ENCODE data around the gene DENND5A.
A peak's percentile ranks its signal among the peaks of the same experiment; 100 is the strongest.
"Not testable (repeated sequence)": the region's sequence is repeated elsewhere in the genome, so short reads cannot be mapped to it uniquely, and the experiment has no call there.

DENND5A gene

DNA sequence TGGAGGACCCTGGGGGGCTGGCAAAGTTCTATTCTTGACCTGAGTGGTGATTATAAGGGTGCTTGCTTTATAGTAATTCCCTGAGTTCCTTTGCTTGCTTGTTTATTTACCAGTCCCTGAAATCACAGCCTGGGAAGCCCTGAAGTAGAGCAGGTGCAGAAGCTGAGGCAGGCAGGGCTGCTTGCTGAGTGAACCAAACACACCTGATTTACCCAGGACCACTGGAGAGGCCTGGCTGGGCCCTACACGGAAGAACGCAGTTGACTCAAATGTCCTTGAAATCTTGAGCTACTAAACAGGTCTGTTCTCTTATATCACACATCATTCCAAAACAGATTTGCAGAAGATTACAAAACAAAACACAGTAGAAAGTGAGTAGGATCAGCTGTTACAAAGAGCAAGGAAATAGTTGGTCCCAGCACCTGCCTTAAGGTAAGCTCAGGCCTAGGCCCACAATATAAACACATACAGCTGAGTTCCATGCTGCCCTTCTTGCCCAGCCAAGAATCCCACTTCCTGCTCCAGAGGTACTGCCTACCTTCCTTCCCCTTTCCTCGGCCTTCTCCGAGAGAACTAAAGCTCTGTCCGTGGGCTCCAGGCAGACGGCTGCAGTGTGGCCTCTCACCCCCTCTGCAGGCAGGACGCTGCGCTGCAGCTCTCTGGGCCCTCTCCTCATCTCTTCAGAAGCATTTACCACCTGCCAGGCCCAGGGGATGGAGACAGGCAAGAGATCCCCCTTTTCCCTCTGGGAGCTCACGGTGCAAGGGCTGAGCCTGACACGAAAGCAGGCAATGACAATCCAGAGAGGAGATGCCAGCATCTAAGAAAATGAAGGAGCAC lies 127.6 kb downstream of the DENND5A start:
- DNase-seq: peak; percentile 58 to 65

DNA sequence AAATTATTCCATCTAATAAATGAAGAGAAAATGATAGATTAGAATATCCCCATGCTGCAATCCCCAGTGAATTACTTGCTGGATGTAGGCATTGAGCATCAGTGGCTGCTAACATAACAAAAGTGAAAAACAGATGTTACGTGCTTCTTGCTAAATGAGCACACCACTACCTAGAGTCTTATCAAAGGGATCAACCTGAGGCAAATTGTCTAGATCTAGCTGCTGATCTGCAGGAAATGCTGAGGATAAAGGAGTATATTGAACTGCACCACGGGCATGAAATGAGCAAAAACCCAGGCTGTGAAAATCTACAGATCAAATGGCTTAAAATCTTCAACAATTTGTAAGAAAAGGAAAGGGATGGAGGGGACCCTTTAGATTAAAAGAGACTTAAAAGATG lies 128.4 kb downstream of the DENND5A start:
- DNase-seq: no peak

DNA sequence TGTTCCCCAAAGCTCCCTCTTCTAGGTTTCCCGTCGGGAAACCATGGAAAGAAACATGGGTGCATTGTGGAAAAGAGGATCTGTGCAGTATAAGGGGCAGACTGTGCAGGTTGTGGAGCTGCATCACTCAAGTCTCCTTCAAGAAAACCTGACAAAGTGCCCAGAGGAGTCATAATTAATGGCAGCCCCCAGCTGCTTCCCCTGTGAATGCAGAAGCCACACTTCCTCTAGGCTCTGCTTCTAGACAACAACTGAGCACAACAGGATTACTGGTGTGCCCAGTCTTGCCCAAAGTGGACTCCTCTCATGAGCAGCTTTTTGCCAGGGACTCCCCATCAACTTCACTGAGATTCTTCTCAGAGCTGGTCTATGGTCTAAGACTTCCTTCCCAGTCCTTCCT lies 131.2 kb downstream of the DENND5A start:
- no peak for DNase-seq

DNA sequence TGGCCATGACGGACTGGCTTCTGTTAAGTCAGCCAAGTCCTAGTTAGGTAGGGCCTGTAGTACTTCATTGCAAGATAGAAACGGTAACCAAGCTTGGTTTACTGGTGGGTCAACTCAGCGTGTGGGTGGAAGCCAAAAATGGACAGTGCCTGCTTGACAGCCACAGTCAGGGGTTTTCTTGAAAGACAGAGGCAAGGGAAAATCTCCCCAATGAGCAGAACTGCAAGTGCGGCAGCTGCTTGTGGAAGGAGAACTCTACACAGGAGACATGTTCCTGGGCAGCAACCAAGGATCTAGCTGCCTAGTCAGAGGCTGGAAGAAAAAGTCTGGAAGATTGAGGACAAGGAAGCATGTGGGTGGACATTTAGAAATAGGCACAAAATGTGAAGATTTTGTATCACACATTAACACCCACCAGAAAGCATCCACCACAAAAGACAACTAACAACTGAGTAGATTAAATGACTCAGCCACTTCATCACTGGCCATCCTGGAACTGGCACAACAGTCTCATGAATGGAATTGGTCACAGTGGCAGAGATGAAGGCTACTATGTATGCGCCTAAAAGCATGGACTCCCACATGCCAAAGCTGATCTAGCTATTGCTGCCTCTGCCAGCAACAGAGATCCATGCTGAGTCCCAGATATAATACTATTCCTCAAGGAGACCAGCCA lies 132.8 kb downstream of the DENND5A start:
- no peak for DNase-seq

DNA sequence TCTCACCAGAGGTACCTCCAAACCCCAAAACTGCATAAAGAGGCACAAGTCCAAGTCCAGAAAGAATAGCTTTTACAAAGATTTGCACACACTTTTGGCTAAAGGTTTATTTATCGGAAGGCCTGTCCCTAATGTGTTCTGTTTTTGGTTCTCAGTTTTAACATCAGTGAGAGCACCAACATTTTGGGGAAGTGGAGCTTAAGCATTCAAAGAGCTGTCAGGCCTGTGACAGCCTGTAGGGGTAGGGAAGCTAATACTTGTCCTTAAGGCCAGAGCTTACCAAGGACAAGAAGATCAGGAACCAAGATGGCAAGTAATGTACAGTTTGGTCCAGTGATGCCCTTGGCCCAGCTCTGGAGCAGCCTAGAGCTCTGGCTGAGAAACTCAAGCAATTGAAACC lies 134.9 kb downstream of the DENND5A start:
- no peak for DNase-seq

DNA sequence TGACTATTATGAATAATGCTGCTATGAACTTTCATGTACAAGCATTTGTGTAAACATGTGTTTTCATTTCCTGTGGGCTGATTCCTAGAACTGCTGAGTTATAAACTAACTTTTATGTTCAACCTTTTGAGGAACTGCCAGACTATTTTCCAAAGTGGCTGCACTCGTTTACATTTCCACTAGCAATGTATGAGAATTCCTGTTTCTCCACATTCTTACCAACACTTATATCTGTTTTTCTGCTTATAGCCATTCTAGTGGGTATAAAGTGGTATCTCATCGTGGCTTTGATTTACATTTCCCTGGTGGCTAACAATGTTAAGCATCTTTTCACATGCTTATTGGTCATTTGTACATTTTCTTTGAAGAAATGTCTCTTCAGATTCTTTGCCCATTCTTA lies 138.5 kb downstream of the DENND5A start:
- DNase-seq: no peak

DNA sequence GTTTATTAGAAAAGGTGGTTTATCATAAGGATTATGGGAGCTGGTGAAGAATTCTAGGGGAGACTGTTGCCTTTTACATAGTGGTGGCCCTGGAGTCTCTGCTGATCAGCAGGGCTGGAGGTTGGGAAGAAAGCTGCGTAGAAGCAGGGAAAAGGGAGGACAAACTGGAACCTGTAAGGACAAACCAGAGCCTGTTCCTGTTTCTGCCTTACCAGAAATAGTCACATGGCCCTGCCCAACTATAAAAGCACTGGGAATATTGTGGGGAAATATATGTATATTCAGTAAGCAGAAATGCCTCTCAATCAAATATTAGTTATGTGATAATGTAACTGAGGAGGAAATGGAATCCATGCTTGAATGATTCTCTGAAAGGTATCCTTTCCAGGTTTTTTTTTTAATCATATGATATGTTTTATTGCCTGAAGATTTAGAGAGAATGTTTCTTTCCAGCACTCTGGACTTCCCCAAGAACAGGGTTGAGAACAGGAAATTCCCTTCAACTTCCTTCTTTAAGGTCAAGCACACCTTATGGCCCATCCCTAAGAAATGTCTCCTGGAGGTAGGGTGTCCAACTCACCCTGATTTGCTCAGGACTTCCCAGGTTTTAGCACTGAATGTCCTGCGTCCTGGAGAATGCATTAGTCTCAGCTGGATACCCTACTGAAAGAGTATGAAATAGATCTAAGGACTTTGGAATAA lies 139.8 kb downstream of the DENND5A start:
- no peak for DNase-seq

DNA sequence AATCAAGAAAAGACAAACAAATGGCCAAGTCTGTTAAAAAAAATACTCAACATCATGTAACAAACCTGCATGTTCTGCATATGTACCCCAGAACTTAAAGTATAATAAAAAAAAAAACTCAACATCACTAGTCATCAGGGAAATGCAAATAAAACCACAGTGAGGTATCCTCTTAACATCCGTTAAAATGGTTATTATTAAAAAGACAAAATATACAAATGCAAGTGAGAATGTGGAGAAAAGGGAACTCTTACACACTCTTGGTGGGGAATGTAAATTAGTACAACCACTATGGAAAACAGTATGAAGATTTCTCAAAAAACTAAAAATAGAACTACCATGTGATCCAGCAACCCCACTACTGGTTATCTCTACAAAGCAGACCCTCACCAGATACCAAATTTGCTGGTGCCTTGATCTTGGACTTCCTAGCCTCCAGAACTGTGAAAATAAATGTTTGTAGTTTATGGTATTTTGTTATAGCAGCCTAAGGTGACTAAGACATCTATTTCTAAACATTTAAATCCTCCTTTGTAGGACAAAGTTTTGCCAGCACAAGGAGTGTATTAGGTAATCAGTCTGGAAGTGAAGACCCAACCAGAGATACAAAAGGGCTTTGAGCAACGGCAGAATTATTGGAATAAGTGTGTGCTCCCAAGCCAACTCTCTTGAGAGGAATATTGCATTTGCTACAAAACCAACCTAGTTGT lies 141.4 kb downstream of the DENND5A start:
- DNase-seq: no peak

DNA sequence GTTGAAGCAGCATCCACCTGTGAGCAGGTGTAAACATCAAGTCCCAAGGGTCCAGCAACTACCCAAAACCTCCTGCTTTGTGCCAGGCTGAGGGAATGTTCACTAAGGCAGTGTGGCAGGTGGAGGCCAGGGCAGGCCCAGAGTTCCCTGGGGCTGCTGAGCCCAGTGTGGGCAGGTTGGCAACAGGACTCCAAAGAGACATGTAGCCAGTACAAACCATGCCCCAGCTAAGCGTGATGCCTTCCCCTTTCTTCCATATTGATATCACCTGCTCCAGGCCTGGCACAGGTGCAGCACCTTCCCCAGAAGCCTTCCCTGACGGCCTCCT lies 143.7 kb downstream of the DENND5A start:
- DNase-seq: no peak

DNA sequence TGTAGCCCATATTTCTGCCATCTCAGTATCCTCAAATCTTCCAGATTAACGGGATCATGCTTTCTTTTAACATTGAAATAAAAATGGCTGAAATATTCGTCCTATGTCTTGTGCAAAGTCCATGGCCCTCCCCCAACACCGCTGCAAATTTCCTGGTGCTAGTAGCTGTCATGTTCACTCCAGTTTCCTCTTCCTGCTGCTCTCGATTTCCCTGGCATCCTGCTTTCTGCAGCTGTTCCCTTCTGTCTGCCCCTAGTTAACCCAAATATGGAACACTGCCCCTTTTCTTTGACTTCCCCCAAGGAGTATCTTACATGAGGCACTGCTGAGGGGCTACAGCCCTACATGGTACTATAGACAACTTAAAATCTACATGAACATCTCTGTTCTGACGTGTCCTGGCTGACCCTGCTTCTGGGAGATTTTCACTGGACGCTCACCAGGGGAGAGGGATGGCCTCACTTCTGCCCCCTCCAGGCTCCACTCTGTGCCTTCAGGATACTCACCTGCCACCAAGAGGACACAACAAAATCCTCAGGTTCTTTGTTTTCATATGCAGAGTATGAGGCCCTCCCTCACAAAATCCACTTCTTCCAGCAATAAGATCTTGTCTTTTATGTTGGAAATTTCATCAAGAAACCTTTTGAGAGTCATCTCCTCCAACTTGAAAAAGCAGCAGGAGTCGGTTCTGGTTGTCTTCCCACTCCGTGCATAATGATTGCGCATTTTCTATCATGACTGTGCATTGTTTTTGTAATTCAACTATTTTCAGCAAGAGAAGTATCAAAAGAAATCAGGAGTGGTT lies 144.3 kb downstream of the DENND5A start:
- no peak for DNase-seq

DNA sequence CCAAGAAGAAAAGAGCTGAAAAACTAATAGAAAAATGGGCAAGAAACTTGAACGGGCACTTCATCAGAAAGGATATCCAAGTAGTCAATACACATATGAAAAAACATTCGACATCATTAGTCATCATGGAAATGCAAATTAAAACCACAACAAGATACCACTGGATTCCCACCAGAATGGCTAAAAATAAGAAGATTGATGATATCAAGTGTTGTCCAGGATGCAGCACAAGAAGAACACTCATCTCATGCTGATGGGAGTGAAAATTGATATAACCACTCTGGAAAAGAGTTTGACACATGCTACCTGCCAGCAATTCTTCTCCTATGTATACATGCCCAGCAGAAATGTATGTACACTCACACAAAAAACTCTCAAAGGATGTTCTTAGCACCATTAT lies 146.9 kb downstream of the DENND5A start:
- DNase-seq: no peak

DNA sequence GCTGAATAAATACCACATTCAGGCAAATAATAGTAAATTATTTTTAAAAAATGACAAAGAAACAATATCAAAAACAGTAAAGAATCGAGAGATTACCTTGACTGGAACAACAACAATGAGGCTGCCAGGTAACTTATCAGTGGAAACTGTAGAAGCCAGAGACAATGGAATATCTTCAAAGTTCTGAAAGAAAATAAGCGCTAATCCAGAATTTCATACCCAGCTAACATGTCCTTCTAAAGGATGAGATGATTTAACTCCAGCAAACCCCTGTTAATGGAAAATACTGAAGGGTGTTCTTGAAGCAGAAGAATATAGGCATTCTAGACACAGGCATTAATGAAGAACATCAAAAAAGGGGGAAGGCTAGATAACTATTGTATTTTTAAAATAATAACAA lies 153.1 kb downstream of the DENND5A start:
- DNase-seq: no peak

DNA sequence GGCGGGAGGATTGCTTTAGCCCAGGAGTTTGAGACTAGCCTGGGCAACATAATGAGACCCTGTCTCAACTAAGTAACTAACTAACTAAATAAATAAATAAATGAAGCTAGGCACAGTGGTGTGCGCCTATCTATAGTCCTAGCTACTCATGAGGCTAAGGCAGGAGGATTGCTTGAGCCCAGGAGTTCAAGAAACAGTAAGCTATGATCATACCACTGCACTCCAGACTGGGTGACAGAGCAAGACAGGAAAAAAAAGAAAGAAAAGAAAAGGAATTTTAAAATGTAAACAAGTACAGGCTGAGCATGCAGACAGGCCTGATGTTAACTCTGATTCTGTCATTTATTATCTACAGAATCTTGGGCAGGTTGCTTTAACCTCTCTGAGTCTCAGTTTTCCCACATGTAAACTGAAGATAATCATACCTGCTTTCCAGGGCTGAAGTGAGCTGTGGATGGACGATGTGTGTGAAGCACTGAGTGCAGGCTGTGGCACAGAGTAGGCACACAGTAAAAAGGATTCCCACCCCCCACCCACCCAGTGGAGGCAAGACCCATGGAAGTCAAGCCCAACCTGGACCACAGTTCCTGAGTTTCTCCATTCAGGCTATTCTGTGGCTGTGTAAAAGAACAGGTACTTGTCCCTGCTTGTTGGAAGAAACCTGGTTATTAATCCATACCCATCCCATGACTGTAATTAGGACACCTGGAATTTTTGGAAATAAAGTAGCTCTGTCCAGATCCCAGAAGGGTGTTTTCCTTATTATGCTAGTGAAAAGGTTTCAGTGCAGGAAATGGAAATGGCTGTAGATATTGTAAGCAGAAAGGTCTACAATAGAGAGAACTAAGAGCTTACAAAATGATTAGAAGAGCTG lies 155.1 kb downstream of the DENND5A start:
- no peak for DNase-seq

DNA sequence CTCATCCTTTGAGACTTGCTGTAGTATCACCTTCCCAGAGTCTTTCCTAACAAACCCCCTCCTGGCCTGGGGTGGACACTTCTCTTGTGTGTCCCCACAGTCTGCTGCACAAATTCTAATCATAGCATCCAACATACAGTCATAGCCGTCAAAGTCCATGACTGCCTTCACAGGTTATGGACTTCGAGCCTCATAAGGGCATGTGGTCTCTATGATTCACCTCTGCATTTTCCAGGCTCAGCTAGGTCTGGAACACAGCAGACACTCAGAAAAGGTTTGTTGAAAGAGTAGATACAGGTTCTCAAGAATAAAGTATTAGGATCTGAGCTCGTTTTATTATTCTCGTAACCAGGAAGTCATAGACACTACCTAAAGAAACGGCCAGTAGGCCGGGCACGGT lies 160.6 kb downstream of the DENND5A start:
- DNase-seq: no peak

DNA sequence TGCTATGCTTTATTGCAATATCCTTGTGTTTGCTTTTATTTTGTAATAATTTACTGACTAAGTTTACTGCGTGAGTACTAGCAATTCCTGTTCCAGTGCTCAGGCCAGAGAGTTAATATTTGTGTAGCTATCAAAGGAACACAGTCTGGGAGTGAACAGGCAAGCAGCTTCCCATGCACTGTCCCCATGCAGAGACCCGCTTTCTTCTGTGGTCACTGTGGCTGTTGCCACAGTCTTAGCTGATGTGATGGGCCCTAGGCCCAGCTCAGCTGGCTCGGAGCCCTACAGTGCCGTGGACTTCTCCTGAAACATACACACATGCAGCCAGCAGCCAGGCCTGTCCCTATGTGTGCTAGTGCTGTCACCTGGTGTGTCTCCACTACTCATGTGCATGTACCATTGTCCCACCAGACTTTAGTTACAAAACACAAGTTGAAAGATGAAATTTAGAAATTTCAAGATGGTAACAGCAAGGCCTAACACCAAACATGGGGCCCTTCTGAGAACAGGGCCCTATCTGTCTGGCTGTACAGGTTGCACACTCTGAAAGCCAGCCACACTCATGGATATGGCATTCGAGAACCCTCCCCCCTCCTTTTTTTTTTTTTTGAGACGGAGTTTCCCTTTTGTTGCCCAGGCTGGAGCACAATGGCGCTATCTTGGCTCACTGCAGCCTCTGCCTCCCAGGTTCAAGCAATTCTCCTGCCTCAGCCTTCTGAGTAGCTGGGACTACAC lies 161.4 kb downstream of the DENND5A start:
- no peak for DNase-seq

DNA sequence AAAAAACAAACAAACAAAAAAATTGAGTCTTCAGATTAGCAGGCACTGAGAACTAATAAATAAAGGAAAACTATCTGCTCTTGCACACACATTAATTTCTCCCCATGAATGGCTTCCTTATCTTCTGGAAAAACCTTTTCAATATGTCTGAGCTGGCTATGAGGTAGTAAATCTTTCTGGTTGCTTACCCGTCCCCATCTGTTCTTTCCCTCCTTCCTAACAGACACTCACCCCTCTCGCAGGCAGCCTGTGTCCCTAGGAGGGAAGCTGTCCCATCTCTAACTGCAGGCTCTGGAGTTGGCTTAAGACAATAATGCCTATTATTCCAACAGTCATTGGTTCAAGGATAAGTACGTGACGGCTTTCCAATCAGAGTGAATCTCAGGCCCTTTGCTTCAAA lies 165.5 kb downstream of the DENND5A start:
- DNase-seq: no peak

DNA sequence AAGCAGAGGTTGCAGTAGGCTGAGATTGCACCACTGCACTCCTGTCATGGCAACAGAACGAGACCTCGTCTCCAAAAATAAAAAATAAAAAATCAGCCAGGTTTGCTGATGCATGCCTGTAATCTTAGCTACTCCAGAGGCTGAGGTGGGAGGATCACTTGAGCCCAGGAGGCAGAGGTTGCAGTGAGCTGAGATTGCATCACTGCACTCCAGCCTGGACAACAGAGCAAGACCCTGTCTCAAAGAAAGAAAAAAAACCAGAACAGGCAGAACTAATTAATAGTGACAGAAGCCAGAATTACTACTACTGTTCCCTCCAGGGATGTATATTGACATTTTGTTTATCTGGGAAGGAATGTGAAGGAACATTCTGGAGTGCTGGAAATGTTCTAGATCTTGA lies 166.7 kb downstream of the DENND5A start:
- not testable (repeated sequence) for DNase-seq

DNA sequence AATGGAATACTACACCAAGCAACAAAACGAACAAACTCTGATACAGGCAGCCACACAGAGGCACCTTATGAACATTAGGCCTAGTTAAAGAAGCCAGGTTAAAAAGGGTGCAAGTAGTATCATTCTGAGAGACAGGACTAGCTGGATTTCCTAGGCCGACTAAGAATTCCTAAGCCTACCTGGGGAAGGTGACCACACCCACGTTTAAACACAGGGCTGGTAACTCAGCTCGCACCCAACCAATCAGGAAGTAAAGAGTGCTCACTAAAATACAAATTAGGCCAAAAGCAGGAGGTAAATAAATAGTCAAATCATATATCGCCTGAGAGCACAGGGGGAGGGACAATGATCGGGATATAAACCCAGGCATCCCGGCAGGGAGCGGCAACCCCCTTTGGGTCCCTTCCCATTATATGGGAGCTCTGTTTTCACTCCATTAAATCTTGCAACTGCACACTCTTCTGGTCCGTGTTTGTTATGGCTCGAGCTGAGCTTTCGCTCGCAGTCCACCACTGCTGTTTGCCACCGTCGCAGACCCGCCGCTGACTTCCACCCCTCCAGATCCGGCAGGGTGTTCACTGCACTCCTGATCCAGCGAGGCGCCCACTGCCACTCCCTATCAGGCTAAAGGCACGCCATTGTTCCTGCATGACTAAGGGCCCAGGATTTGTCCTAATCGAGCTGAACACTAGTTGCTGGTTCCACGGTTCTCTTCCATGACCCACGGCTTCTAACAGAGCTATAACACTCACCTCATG lies 167.8 kb downstream of the DENND5A start:
- DNase-seq: not testable (repeated sequence)

DNA sequence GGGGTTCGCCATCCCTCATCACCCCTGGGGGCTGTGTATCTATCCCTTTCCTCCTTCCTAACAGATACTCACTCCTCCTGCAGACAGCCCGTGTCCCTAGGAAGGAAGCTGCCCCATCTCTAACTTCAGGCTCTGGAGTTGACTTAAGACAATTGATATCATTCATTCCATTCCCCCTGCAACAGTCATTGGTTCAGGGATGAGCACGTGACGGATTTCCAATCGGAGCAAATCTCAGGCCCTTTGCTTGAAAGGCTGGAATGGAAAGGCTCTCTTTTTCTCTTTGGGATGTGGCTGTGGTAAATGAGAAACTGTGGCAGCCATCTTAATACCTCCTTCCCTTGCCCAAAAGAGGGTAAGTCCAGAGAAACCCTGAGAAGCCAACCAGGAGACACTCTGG lies 168.7 kb downstream of the DENND5A start:
- no peak for DNase-seq

DNA sequence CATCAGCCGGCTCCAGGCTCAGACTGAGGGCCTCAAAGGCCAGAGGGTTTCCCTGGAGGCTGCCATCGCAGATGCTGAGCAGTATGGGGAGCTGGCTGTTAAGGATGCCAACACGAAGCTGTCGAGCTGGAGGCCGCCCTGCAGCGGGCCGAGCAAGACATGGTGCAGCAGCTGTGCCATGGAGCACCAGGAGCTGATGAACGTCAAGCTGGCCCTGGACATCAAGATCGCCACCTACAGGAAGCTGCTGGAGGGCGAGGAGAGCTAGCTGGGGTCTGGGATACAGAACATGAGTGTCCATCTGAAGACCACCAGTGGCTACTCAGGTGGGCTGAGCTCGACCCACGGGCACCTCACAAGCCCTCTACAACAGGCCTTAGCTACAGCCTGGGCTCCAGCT lies 169.7 kb downstream of the DENND5A start:
- DNase-seq: no peak

All from stimulated activated CD4-positive, alpha-beta T cell treated with anti-CD3 and anti-CD28 coated beads, Interleukin-4, amount 100 ng/mL, for 4 hours (primary cell).